Measurements from ENCODE around the gene XPO5. TPM values are rescaled to one million over a fixed set of nuclear protein-coding genes. Genes with fewer than 3 reads are reported as not detected.
A peak's percentile ranks its signal among the peaks of the same experiment; 100 is the strongest.
"Not testable (repeated sequence)": the region's sequence is repeated elsewhere in the genome, so short reads cannot be mapped to it uniquely, and the experiment has no call there.

The XPO5 gene
- total RNA-seq, 1 experiment from 2014 or later, result 70.7 TPM

- DNase-seq (ENCODE audit: low read depth), result not testable (repeated sequence)
These were observed 77.5 kb downstream of the XPO5 start for GRCh38 chr6:43498291-43498690.

- DNase-seq (ENCODE audit: low read depth), result no peak
These were observed 78.1 kb downstream of the XPO5 start for GRCh38 chr6:43497689-43498088.

GRCh38 chr6:43497129-43497396, 78.8 kb downstream of the XPO5 start:
- DNase-seq (ENCODE audit: low read depth), result no peak

- DNase-seq (ENCODE audit: low read depth), result peak; percentile 50
These were observed 79.3 kb downstream of the XPO5 start for GRCh38 chr6:43496370-43497128.

GRCh38 chr6:43495409-43495941, 80.4 kb downstream of the XPO5 start:
- DNase-seq (ENCODE audit: low read depth), result peak; percentile 34

- no peak for DNase-seq (ENCODE audit: low read depth)
These were observed 81.1 kb downstream of the XPO5 start for GRCh38 chr6:43494766-43495165.

- no peak for DNase-seq (ENCODE audit: low read depth)
These were observed 81.5 kb downstream of the XPO5 start for GRCh38 chr6:43494321-43494720.

GRCh38 chr6:43493833-43494232, 82.0 kb downstream of the XPO5 start:
- no peak for DNase-seq (ENCODE audit: low read depth)

- DNase-seq (ENCODE audit: low read depth), result no peak
These were observed 82.6 kb downstream of the XPO5 start for GRCh38 chr6:43493230-43493629.

- DNase-seq (ENCODE audit: low read depth), result no peak
These were observed 83.2 kb downstream of the XPO5 start for GRCh38 chr6:43492673-43493072.

GRCh38 chr6:43491750-43492661, 83.8 kb downstream of the XPO5 start:
- DNase-seq (ENCODE audit: low read depth), result peak; percentile 72

GRCh38 chr6:43490523-43490939, 85.3 kb downstream of the XPO5 start:
- no peak for DNase-seq (ENCODE audit: low read depth)

- DNase-seq (ENCODE audit: low read depth), result no peak
These were observed 86.4 kb downstream of the XPO5 start for GRCh38 chr6:43489277-43490072.

GRCh38 chr6:43488667-43489276, 87.1 kb downstream of the XPO5 start:
- peak; percentile 72 for DNase-seq (ENCODE audit: low read depth)

- peak; percentile 30 for DNase-seq (ENCODE audit: low read depth)
These were observed 94.1 kb downstream of the XPO5 start for GRCh38 chr6:43481591-43482236.

GRCh38 chr6:43481075-43481474, 94.8 kb downstream of the XPO5 start:
- DNase-seq (ENCODE audit: low read depth), result no peak

- DNase-seq (ENCODE audit: low read depth), result no peak
These were observed 97.8 kb downstream of the XPO5 start for GRCh38 chr6:43478008-43478372.

GRCh38 chr6:43477235-43478007, 98.4 kb downstream of the XPO5 start, which contains the start of gene TJAP1:
TJAP1 (plus strand) TSS chr6:43477570; CDS start chr6:43499002, 21,432 bp downstream.
- peak; percentile 62 for DNase-seq (ENCODE audit: low read depth)

- no peak for DNase-seq (ENCODE audit: low read depth)
These were observed 99.1 kb downstream of the XPO5 start for GRCh38 chr6:43476746-43477145.

- DNase-seq (ENCODE audit: low read depth), result no peak
These were observed 100.3 kb downstream of the XPO5 start for GRCh38 chr6:43475516-43475915.

Measured in HT1080 (cell line).